Fibroblast of upper back skin (primary cell): ENCODE measurements around the gene LENG1.

Experiments used
- DNase-seq: peaks from one replicate; pipeline ENCODE4 v3.0.0-alpha.2; 2013

The LENG1 gene

DNA sequence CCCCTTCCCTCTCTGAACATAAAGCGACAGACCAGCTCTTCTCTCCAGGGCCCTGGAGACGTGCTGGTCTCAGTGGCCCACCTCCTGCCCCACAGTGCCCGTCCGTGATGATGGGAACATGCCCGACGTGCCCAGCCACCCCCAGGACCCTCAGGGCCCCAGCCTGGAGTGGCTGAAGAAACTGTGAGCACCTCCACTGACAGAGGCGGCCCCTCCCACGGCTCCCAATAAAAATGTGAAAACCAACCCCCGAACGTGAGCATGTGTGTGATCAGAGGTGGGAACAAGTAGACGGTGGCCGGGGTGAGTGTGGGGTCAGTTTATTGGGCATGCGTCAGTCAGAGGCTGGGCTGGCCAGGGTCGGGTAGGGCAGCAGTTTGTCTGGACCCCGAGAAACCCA lies 52.8 kb downstream of the LENG1 start:
- no peak for DNase-seq

DNA sequence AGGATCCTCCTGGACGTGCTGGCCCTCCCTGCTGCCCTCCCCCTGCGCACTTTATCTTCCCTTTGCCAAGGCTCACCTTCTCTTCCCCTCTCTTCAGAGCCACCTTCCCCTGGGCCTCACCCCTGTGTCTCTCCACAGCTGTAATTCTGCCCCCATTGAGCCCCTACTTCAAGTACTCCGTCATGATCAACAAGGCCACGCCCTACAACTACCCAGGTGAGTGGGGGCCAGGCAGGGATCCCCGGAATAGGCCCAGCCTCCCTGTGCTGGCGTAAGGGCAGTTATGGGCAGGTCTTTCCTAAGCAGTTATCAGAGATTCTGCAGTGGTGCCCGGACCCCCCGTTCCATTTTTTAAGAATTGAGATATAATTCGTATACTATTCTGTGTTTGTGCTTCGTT lies 53.7 kb downstream of the LENG1 start:
- DNase-seq = no peak
